ENCODE measurements around the gene PRLR.
"Not testable (repeated sequence)": the region's sequence is repeated elsewhere in the genome, so short reads cannot be mapped to it uniquely, and the experiment has no call there.

PRLR gene

GRCh38 chr5:35230038-35230611 is at the start of gene PRLR:
Gene PRLR (minus strand): TSS chr5:35230487. CDS start chr5:35089620, 140,867 bp downstream.
- DNase-seq = no peak
- in situ Hi-C loops (cut with HindIII; ENCODE audit: low pct_ligation_motif_present, low pct_unique_long_range_greater_than_20kb, low sequenced_read_pairs) = no loop called here

- DNase-seq = no peak
- in situ Hi-C loops (cut with HindIII; ENCODE audit: low pct_ligation_motif_present, low pct_unique_long_range_greater_than_20kb, low sequenced_read_pairs) = no loop called here
Observed at GRCh38 chr5:35274839-35275509, 44.7 kb upstream of the PRLR start.

GRCh38 chr5:35269006-35269405 is 38.7 kb upstream of the PRLR start:
- in situ Hi-C loops (cut with HindIII; ENCODE audit: low pct_ligation_motif_present, low pct_unique_long_range_greater_than_20kb, low sequenced_read_pairs) = no loop called here
- DNase-seq = no peak

- in situ Hi-C loops (cut with HindIII; ENCODE audit: low pct_ligation_motif_present, low pct_unique_long_range_greater_than_20kb, low sequenced_read_pairs) = no loop called here
- DNase-seq = no peak
Observed at GRCh38 chr5:35266276-35266675, 36.0 kb upstream of the PRLR start.

- in situ Hi-C loops (cut with HindIII; ENCODE audit: low pct_ligation_motif_present, low pct_unique_long_range_greater_than_20kb, low sequenced_read_pairs) = no loop called here
- no peak for DNase-seq
Observed at GRCh38 chr5:35264509-35264908, 34.2 kb upstream of the PRLR start.

GRCh38 chr5:35263266-35263877 is 33.1 kb upstream of the PRLR start:
- no peak for DNase-seq
- in situ Hi-C loops (cut with HindIII; ENCODE audit: low pct_ligation_motif_present, low pct_unique_long_range_greater_than_20kb, low sequenced_read_pairs) = no loop called here

GRCh38 chr5:35253582-35253981 is 23.3 kb upstream of the PRLR start:
- in situ Hi-C loops (cut with HindIII; ENCODE audit: low pct_ligation_motif_present, low pct_unique_long_range_greater_than_20kb, low sequenced_read_pairs) = no loop called here
- no peak for DNase-seq

- no peak for DNase-seq
- in situ Hi-C loops (cut with HindIII; ENCODE audit: low pct_ligation_motif_present, low pct_unique_long_range_greater_than_20kb, low sequenced_read_pairs) = no loop called here
Observed at GRCh38 chr5:35252963-35253362, 22.7 kb upstream of the PRLR start.

- DNase-seq = no peak
- in situ Hi-C loops (cut with HindIII; ENCODE audit: low pct_ligation_motif_present, low pct_unique_long_range_greater_than_20kb, low sequenced_read_pairs) = no loop called here
Observed at GRCh38 chr5:35248843-35249780, 18.8 kb upstream of the PRLR start.

GRCh38 chr5:35247648-35248034 is 17.4 kb upstream of the PRLR start:
- in situ Hi-C loops (cut with HindIII; ENCODE audit: low pct_ligation_motif_present, low pct_unique_long_range_greater_than_20kb, low sequenced_read_pairs) = no loop called here
- DNase-seq = no peak

- in situ Hi-C loops (cut with HindIII; ENCODE audit: low pct_ligation_motif_present, low pct_unique_long_range_greater_than_20kb, low sequenced_read_pairs) = no loop called here
- DNase-seq = no peak
Observed at GRCh38 chr5:35246900-35247647, 16.8 kb upstream of the PRLR start.

GRCh38 chr5:35246411-35246810 is 16.1 kb upstream of the PRLR start:
- in situ Hi-C loops (cut with HindIII; ENCODE audit: low pct_ligation_motif_present, low pct_unique_long_range_greater_than_20kb, low sequenced_read_pairs) = no loop called here
- no peak for DNase-seq

GRCh38 chr5:35245371-35245770 is 15.1 kb upstream of the PRLR start:
- in situ Hi-C loops (cut with HindIII; ENCODE audit: low pct_ligation_motif_present, low pct_unique_long_range_greater_than_20kb, low sequenced_read_pairs) = not testable (repeated sequence)

GRCh38 chr5:35244171-35244570 is 13.9 kb upstream of the PRLR start:
- DNase-seq = no peak
- in situ Hi-C loops (cut with HindIII; ENCODE audit: low pct_ligation_motif_present, low pct_unique_long_range_greater_than_20kb, low sequenced_read_pairs) = no loop called here

More at GRCh38 chr5:35245371-35245770, 15.1 kb upstream of the PRLR start:
- not testable (repeated sequence) for DNase-seq

- in situ Hi-C loops (cut with HindIII; ENCODE audit: low pct_ligation_motif_present, low pct_unique_long_range_greater_than_20kb, low sequenced_read_pairs) = no loop called here
- DNase-seq = no peak
Observed at GRCh38 chr5:35242702-35243258, 12.5 kb upstream of the PRLR start.

- in situ Hi-C loops (cut with HindIII; ENCODE audit: low pct_ligation_motif_present, low pct_unique_long_range_greater_than_20kb, low sequenced_read_pairs) = no loop called here
- DNase-seq = no peak
Observed at GRCh38 chr5:35240892-35241291, 10.6 kb upstream of the PRLR start.

GRCh38 chr5:35239911-35240610 is 9.8 kb upstream of the PRLR start:
- in situ Hi-C loops (cut with HindIII; ENCODE audit: low pct_ligation_motif_present, low pct_unique_long_range_greater_than_20kb, low sequenced_read_pairs) = no loop called here
- DNase-seq = no peak

- in situ Hi-C loops (cut with HindIII; ENCODE audit: low pct_ligation_motif_present, low pct_unique_long_range_greater_than_20kb, low sequenced_read_pairs) = no loop called here
Observed at GRCh38 chr5:35239476-35239875, 9.2 kb upstream of the PRLR start.

More at GRCh38 chr5:35239476-35239875, 9.2 kb upstream of the PRLR start:
- no peak for DNase-seq

All from ACHN (cell line).